ENCODE results near the gene TAOK3. TPM values are rescaled to one million over a fixed set of nuclear protein-coding genes. Genes with fewer than 3 reads are reported as not detected.
"Not testable (repeated sequence)": the region's sequence is repeated elsewhere in the genome, so short reads cannot be mapped to it uniquely, and the experiment has no call there.

Gene TAOK3
- total RNA-seq, 2 donors from 2014 or later = 52.3 to 59.6 TPM

DNA sequence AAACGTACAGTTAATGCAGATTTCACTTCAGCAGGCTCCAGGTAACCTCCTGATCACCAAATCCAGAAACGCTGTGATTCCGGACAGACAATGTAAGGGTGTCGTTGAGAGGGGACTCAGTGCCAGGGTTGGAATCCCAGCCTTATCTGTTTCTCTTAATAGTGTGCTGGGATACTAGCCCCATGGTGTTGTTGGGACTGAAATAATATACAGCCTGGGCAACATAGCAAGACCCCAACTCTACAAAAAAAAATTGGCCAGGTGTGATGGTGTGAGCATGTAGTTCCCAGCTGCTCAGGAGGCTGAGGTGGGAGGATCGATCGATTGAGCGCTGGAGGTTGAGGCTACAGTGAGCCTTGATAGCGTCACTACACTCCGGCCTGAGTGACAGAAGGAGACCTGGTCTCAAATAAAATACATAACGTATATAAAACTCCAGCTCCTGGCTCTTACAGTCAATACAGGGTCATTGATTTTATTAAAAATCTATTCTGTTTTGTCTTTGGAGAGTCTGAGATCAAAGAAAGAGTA, 235.5 kb downstream of the TAOK3 start:
- DNase-seq (ENCODE audit: low spot score) = no peak
- TF ChIP-seq, protein P1, sequence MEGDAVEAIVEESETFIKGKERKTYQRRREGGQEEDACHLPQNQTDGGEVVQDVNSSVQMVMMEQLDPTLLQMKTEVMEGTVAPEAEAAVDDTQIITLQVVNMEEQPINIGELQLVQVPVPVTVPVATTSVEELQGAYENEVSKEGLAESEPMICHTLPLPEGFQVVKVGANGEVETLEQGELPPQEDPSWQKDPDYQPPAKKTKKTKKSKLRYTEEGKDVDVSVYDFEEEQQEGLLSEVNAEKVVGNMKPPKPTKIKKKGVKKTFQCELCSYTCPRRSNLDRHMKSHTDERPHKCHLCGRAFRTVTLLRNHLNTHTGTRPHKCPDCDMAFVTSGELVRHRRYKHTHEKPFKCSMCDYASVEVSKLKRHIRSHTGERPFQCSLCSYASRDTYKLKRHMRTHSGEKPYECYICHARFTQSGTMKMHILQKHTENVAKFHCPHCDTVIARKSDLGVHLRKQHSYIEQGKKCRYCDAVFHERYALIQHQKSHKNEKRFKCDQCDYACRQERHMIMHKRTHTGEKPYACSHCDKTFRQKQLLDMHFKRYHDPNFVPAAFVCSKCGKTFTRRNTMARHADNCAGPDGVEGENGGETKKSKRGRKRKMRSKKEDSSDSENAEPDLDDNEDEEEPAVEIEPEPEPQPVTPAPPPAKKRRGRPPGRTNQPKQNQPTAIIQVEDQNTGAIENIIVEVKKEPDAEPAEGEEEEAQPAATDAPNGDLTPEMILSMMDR (IDR thresholded peaks at IDR 0.05) = no peak
- H3K4me1 ChIP-seq (ENCODE audit: control insufficient read depth in 1 of 2, low read depth in 2 of 2) = peaks cover 18 to 31% of the 10 kb centered on the region in 2 donors
- peak overlapping the region; percentile 79 to 88 for H3K27ac ChIP-seq
- H3K9me3 ChIP-seq = no peaks in the 10 kb centered on the region
- no peaks in the 10 kb centered on the region for H3K27me3 ChIP-seq (replicated peaks; ENCODE audit: insufficient read depth)
- H3K4me3 ChIP-seq = peak overlapping the region; percentile 99
- no peak for ATAC-seq (ENCODE audit: insufficient number of reproducible peaks, low FRiP score, low read depth)
- peaks cover 25% of the 10 kb centered on the region for H3K36me3 ChIP-seq

DNA sequence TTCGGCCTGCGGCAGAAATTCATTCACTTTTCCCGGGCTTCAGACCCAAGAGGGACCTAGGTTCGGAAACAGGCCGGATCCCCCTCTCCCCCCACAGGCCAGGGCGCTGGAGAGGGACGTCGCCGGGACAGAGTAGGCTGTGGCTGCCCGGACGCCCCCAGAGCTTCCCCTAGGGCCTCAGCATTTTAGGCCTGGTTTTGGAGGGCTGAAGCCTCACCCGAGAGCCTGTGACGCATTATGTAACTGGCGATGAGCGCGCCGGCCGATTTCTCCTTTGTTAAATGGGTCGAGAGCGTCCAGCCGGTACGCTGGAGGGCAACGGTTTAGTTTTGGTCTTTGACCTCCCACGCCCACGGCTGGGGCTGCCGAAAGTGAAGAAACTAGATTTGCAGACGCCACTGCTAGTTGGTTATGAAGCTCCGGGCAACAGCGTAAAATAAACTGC, 236.1 kb downstream of the TAOK3 start:
- ATAC-seq (ENCODE audit: insufficient number of reproducible peaks, low FRiP score, low read depth) = no peak
- peak; percentile 11 for DNase-seq (ENCODE audit: low spot score)
- peaks cover 18 to 31% of the 10 kb centered on the region in 2 donors for H3K4me1 ChIP-seq (ENCODE audit: control insufficient read depth in 1 of 2, low read depth in 2 of 2)
- peak overlapping the region; percentile 79 to 88 for H3K27ac ChIP-seq
- no peaks in the 10 kb centered on the region for H3K27me3 ChIP-seq (replicated peaks; ENCODE audit: insufficient read depth)
- no peaks in the 10 kb centered on the region for H3K9me3 ChIP-seq
- TF ChIP-seq, protein P1 (IDR thresholded peaks at IDR 0.05) = no peak
- peaks cover 25% of the 10 kb centered on the region for H3K36me3 ChIP-seq
- H3K4me3 ChIP-seq = peak overlapping the region; percentile 99

DNA sequence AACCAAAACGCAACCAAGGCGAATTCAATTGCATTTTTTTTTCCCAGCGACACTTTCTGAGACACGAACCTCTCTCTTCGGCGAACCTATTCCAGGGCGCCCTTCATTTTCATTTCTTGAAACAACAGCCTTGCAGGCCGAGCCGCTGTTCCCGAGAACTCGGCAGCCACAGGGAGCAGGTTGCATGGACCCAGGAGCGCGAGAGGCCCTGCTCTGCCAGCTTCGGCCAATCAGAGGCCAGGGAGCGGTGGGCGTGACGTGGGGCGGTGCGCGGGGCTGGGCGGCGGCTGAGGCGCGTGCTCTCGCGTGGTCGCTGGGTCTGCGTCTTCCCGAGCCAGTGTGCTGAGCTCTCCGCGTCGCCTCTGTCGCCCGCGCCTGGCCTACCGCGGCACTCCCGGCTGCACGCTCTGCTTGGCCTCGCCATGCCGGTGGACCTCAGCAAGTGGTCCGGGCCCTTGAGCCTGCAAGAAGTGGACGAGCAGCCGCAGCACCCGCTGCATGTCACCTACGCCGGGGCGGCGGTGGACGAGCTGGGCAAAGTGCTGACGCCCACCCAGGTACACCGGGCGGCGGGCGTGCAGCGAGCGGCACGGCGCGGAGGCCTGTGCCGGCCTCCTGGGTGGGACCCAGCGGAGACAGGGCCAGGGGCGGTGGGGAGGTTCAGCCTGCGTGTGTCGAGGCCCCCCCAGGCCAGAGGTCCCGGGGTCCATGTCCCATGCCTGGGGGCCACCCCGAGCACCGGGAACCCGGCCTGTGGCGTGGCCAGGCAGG, 236.7 kb downstream of the TAOK3 start, which contains the start of gene PEBP1:
TSS of gene PEBP1 (plus strand) at position 337 of the 771 bp plus-strand sequence. CDS start at position 423, 86 bp downstream.
- peak within 1 kb of the TSS; percentile 99 for H3K4me3 ChIP-seq
- H3K9me3 ChIP-seq = no peaks in the 10 kb centered on the region
- peaks cover 20% of the 10 kb centered on the region for H3K36me3 ChIP-seq
- peak within 1 kb of the TSS; percentile 79 to 88 for H3K27ac ChIP-seq
- DNase-seq (ENCODE audit: low spot score) (peak; percentile 69), ATAC-seq (ENCODE audit: insufficient number of reproducible peaks, low FRiP score, low read depth) (peak; percentile 94)
- TF ChIP-seq, protein P1 (IDR thresholded peaks at IDR 0.05) = no peak
- peaks cover 18 to 31% of the 10 kb centered on the region in 2 donors for H3K4me1 ChIP-seq (ENCODE audit: control insufficient read depth in 1 of 2, low read depth in 2 of 2)
- no peaks in the 10 kb centered on the region for H3K27me3 ChIP-seq (replicated peaks; ENCODE audit: insufficient read depth)

DNA sequence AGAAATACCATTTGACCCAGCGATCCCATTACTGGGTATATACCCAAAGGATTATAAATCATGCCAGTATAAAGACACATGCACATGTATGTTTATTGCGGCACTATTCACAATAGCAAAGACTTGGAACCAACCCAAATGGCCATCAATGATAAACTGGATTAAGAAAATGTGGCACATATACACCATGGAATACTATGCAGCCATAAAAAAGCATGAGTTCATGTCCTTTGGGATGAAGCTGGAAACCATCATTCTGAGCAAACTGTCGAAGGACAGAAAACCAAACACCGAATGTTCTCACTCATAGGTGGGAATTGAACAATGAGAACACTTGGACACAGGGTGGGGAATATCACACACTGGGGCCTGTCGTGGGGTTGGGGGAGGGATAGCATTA, 243.3 kb downstream of the TAOK3 start:
- H3K4me3 ChIP-seq; DNase-seq (ENCODE audit: low spot score); H3K36me3 ChIP-seq; H3K27me3 ChIP-seq (replicated peaks; ENCODE audit: insufficient read depth); H3K4me1 ChIP-seq (ENCODE audit: control insufficient read depth in 1 of 2, low read depth in 2 of 2); H3K9me3 ChIP-seq; H3K27ac ChIP-seq; ATAC-seq (ENCODE audit: insufficient number of reproducible peaks, low FRiP score, low read depth): not testable (repeated sequence)

DNA sequence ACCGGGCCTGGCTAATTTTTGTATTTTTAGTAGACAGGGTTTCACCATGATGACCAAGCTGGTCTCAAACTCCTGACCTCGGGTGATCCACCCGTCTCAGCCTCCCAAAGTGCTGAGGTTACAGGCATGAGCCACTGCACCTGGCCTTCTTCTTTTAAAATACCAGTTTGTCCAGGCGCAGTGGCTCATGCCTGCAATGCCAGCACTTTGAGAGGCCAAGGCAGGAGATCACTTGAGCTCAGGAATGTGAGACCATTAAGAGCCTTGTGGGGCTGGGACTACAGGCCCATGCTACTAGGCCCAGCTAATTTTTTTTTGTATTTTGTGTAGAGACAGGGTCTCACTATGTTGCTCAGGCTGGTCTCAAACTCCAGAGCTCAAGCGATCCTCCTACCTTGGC, 244.8 kb downstream of the TAOK3 start:
- Histone ChIP-seq H3K4me3 (no peak overlapping the region), H3K4me1 (ENCODE audit: control insufficient read depth in 1 of 2, low read depth in 2 of 2) (no peaks in the 10 kb centered on the region), H3K36me3 (no peaks in the 10 kb centered on the region), H3K27me3 (replicated peaks; ENCODE audit: insufficient read depth) (no peaks in the 10 kb centered on the region), H3K27ac (no peak overlapping the region), H3K9me3 (no peaks in the 10 kb centered on the region)
- ATAC-seq (ENCODE audit: insufficient number of reproducible peaks, low FRiP score, low read depth) (no peak), DNase-seq (ENCODE audit: low spot score) (no peak)
- TF ChIP-seq, protein P1 (IDR thresholded peaks at IDR 0.05) = no peak

Data from thoracic aorta (tissue), 2 donors.